Activated naive CD4-positive, alpha-beta T cell treated with anti-CD3 and anti-CD28 coated beads, Interleukin-2, amount 10 ng/mL, durations not matched to agents 5 hours and 36 hours (primary cell): ENCODE data around the gene PODNL1. TPM values are rescaled to one million over a fixed set of nuclear protein-coding genes. Genes with fewer than 3 reads are reported as not detected.

Source experiments
- total RNA-seq, 2 experiments: library from RNA; stranded (reverse); gene quantifications; one replicate each; pipeline ENCODE4 v1.2.3, GENCODE V29; 2021

Gene PODNL1
- total RNA-seq: under 1 TPM; 0.50 to 0.70 TPM

DNA sequence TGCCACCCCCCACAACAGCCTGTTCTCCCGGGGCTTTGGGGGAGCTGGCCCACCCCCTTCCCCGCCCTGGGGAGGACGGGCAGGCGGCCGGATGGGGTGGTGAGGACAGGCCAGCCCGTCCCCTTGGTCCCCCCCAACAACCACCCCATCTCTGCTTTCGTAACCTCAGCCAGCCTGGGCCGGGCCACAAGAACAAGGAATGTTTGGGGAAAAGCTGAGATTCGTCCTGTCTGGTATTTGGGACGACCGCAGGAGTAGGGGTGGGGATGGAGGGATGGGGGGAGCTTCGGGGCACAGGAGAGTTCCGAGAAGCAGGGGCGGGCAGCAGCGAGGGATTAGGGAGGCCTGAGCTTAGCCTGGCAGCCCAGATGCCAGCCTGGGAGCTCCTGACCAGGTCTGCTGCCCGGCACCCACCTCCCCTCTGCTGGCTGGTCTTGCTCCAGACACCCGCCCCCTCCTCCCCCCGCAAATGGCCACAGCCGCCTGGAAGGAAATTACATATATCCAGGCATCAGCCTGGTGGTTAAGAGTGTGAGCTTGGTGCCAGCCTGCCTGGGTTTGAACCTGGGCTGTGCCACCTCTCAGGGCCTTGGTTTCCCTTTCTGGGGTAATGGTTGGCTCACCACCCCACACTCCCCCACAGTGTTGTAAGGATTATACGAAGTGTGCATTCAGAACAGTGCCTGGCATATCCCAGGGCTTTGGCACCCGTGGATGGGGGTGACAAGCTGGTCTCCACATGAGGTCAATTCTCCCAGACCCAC, at the start of gene PODNL1:
TSS of gene PODNL1 (minus strand) at position 117 of the 764 bp plus-strand sequence. CDS start 236 bp downstream, outside the sequence.

DNA sequence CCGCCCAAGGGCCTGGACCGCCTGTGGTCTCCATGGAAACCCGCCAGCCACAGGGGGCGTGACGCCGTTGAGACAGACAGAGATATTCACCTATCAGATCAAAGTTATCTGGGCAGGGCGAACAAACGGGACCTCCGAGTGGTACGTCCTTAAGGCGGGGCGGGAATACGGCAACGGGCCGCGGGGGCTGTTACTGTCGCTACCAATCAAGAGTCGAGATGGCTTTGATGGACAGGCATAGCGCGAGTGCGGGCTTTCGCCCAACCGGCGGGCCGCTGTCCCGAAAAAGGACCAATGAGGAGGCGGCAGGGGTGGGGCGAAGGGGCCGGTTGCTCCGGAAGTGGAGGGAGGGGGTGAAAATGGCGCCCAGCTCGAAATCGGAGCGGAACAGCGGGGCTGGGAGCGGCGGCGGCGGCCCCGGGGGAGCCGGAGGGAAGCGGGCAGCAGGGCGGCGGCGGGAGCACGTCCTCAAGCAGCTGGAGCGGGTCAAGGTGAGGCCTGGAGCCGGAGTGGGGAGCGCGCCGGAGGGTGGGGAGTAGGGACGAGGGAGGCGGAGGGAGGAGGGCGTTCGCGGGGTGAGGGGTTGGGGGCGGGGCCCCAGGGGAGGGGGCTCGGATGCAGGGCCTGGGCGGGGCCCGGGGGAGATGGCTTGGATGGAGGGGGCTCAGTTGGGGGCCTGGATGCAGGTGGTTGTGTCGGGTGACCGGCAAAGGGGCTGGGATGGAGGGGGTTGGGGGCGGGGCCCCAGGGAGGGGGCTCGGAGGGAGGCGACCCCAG, 14.1 kb upstream of the PODNL1 start, which contains the start of gene DCAF15:
TSS of gene DCAF15 (plus strand) at position 356 of the 777 bp plus-strand sequence. CDS start at position 360, 4 bp downstream.

DNA sequence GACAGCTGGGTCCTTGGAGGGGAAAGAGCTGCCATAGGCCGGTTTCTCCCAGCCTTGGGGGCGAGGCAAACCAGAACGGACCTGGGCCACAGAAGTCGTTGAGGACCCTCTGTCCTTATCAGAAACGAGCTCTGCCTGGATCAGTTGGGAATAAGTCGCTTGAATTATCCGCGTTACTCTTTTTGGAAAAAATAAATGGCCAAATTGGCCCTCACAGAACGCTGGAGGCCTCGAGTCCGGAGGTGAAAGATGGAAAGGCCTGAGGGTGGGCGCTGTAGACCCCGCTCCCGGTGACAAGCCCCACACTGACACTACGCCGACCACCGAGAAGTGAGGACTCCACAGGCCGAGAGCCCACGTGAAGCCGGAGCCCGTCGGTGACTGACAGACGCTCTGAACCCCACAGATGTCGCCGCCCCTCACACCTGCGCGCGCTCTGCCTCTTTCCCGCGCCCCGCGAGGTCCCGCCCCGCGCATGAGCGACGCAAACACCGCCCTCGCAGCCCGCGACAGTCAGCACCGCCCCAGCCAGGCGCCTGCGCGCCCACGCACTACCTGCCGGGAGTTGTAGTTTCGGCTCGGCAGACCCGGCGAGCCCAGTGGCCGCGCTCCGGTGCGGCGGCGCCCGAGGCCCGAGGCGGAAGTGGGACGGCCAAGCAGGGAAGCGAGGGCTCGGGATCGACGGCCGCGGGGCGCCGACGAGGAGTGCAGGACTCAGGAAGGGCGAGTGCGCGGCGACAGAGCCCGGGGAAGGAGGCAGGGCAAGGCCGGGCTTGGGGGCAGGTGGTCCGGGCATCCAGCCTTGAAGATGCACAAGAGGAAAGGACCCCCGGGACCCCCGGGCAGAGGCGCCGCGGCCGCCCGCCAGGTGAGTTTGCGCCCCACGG, 32.3 kb downstream of the PODNL1 start, which contains the start of the genes BRME1 and CC2D1A:
TSS of gene BRME1 (minus strand) at position 484 of the 887 bp plus-strand sequence. CDS start 1,225 bp downstream, outside the sequence.
TSS of gene CC2D1A (plus strand) at position 568 of the 887 bp plus-strand sequence. CDS start at position 809, 241 bp downstream.

Other genes starting within 250 kb of the PODNL1 start
- gene MRI1, start 173.9 kb downstream of the PODNL1 start, total RNA-seq: 10 to 100 TPM; 31.3 to 34.1 TPM
- gene C19orf53, start 164.0 kb downstream of the PODNL1 start, total RNA-seq: 100 to 1,000 TPM; 100 to 105 TPM
- 10 to 100 TPM in 1 of 2 experiments, 1 to 10 TPM in 1; 9.8 to 10.6 TPM for gene ZSWIM4, start 143.0 kb downstream of the PODNL1 start, total RNA-seq
- gene NANOS3, start 61.3 kb downstream of the PODNL1 start, total RNA-seq: under 1 TPM in 1 of 2 experiments, not detected in 1; 0.55 TPM
- gene BRME1, start 32.3 kb downstream of the PODNL1 start, total RNA-seq: 1 to 10 TPM; 5.1 to 5.8 TPM
- gene CC2D1A, start 32.2 kb downstream of the PODNL1 start, total RNA-seq: 10 to 100 TPM; 27.9 to 31.5 TPM
- gene DCAF15, start 14.1 kb upstream of the PODNL1 start, total RNA-seq: 10 to 100 TPM; 66.7 to 69.5 TPM
- 10 to 100 TPM; 15.6 to 16.8 TPM for gene RFX1, start 67.9 kb upstream of the PODNL1 start, total RNA-seq
- not detected for gene RLN3, start 89.7 kb upstream of the PODNL1 start, total RNA-seq
- 10 to 100 TPM; 82.9 to 83.3 TPM for gene IL27RA, start 93.3 kb upstream of the PODNL1 start, total RNA-seq
- gene PALM3, start 123.7 kb upstream of the PODNL1 start, total RNA-seq: not detected
- gene MISP3, start 134.4 kb upstream of the PODNL1 start, total RNA-seq: 1 to 10 TPM; 1.6 to 1.8 TPM
- gene C19orf67, start 147.4 kb upstream of the PODNL1 start, total RNA-seq: under 1 TPM in 1 of 2 experiments, not detected in 1; 0.23 TPM
- 10 to 100 TPM; 63.2 to 68.6 TPM for gene SAMD1, start 152.3 kb upstream of the PODNL1 start, total RNA-seq
- gene PRKACA, start 179.3 kb upstream of the PODNL1 start, total RNA-seq: 10 to 100 TPM; 58.0 to 65.0 TPM
- 10 to 100 TPM; 80.3 to 82.8 TPM for gene ASF1B, start 198.2 kb upstream of the PODNL1 start, total RNA-seq